ENCODE results near the gene SMYD3. TPM values are rescaled to one million over a fixed set of nuclear protein-coding genes. Genes with fewer than 3 reads are reported as not detected.

SMYD3 gene
- total and polyA plus RNA-seq, 2 donors (not counting 3 experiments of a cell fraction or from before 2014, with no cell fraction given), result 16.0 to 32.1 TPM

DNA sequence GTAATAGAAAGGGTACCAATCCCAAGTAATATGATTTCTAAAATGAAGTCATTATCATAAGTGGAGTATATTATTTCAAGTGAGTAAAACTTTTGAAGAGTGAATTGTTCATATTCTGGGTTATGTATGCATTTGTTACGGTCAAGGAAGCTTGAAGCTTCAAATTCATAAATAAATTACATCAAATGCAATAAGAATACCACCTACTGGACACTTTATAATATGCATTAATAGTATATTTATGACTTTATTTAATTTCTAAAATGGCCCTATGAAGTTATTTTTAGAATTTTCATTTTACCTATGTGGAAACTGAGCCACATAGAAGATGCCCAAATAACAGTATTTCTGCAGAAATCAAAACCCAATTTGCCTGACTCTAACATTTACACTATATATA is 260.6 kb downstream of the SMYD3 start:
- TF ChIP-seq POLR2A (IDR thresholded peaks at IDR 0.05; ENCODE audit: low read depth, low read length) (no peak), POLR2AphosphoS5 (IDR thresholded peaks at IDR 0.05; ENCODE audit: insufficient read depth, low read depth, low read length) (no peak), FOS (IDR thresholded peaks at IDR 0.05; ENCODE audit: borderline replicate concordance, insufficient read depth, low read length) (no peak), GATA2 (IDR thresholded peaks at IDR 0.05; ENCODE audit: insufficient read depth, insufficient read length, low read depth, low read length) (no peak), EZH2 (IDR thresholded peaks at IDR 0.05; ENCODE audit: borderline replicate concordance, low read depth, low read length, severe bottlenecking) (no peak), MYC (IDR thresholded peaks at IDR 0.05; ENCODE audit: low read depth, low read length) (no peak), JUN (IDR thresholded peaks at IDR 0.05; ENCODE audit: borderline replicate concordance, insufficient read depth, insufficient read length, low read depth) (no peak)
- TF ChIP-seq, protein P1, sequence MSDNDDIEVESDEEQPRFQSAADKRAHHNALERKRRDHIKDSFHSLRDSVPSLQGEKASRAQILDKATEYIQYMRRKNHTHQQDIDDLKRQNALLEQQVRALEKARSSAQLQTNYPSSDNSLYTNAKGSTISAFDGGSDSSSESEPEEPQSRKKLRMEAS (IDR thresholded peaks at IDR 0.05; ENCODE audit: insufficient read depth, insufficient read length), result no peak
- H3K4me2 ChIP-seq (ENCODE audit: insufficient read depth, low read length), result no peak overlapping the region
- no peaks in the 10 kb centered on the region for H3K9me1 ChIP-seq (replicated peaks; ENCODE audit: control insufficient read depth, extremely low read depth, insufficient read depth, low read length)
- BruUV-seq (replicated peaks), result no TSS peak
- no peak overlapping the region for H2AFZ ChIP-seq (ENCODE audit: low read depth, low read length)
- H3K79me2 ChIP-seq (ENCODE audit: control insufficient read depth, insufficient read depth, low read length), result no peaks in the 10 kb centered on the region
- H3K9ac ChIP-seq (replicated peaks; ENCODE audit: extremely low read depth, insufficient read depth, low read length), result no peak overlapping the region
- no peak overlapping the region for H3K4me3 ChIP-seq (replicated peaks in 1 of 3; ENCODE audit: insufficient read depth in 1 of 3, low read depth in 1 of 3, low read length in 3 of 3)
- H3K4me1 ChIP-seq (ENCODE audit: control insufficient read depth, extremely low read depth, insufficient read depth, low read length), result peaks cover 5% of the 10 kb centered on the region
- FAIRE-seq (no peak), DNase-seq (ENCODE audit: low read depth, low spot score) (peak; percentile 15)
- dilution Hi-C loops (cut with MboI; ENCODE audit: extremely low pct_ligation_motif_present, low sequenced_read_pairs) (no loop called here), intact Hi-C loops (cut with micrococcal nuclease) (loop anchor here (1.0 kb wide), 1 partner anchor 234 kb away; no protein-coding TSS in a partner anchor)
- POLR2A ChIA-PET, result interaction anchor here (0.6 kb wide), 1 partner anchor 215 kb away, joined by 6 read pairs; no protein-coding TSS in a partner anchor
- H3K27me3 ChIP-seq (ENCODE audit: control insufficient read depth in 2 of 2, insufficient read depth in 2 of 2, low read length in 2 of 2), result no peaks in the 10 kb centered on the region
- no peak overlapping the region for H3K27ac ChIP-seq (ENCODE audit: insufficient read depth, low read depth, low read length)
- CTCF ChIA-PET, result interaction anchor here (0.8 to 1.4 kb wide), 8 partner anchors 17 to 1094 kb away, joined by 3 to 10 read pairs (median 3); no protein-coding TSS in a partner anchor
- no peaks in the 10 kb centered on the region for H3K9me3 ChIP-seq (replicated peaks; ENCODE audit: control insufficient read depth, insufficient read depth, low read length)
- H4K20me1 ChIP-seq (replicated peaks; ENCODE audit: control insufficient read depth, extremely low read depth, insufficient read depth, low read length), result no peaks in the 10 kb centered on the region
- H3K36me3 ChIP-seq (ENCODE audit: control insufficient read depth in 2 of 2, extremely low read depth in 1 of 2, insufficient read depth in 2 of 2, low read length in 2 of 2), result no peaks in the 10 kb centered on the region

DNA sequence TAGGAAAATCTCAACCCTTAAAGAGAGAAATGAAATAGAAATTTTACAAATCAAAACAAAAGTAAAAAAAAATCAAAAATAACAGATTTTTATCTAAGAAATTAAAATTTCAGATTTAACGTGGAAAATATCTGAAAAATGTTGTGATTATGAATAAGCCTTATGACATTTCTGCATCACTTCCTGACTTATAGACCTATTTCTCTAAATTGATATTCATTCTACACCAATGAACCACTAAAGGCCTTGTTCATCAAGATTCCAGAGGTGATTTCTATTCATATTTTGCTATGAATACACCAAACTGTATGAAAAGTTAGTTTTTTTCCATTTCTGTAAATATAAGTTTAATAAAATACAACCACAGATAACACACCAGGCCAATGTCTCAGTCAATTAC is 261.5 kb downstream of the SMYD3 start:
- peak overlapping the region; percentile 23 for H3K27ac ChIP-seq (ENCODE audit: insufficient read depth, low read depth, low read length)
- ChIA-PET POLR2A (no interaction called here), CTCF (interaction anchor here (1.0 to 1.4 kb wide), 4 partner anchors 31 to 1093 kb away, joined by 3 to 10 read pairs (median 8); no protein-coding TSS in a partner anchor)
- dilution Hi-C loops (cut with MboI; ENCODE audit: extremely low pct_ligation_motif_present, low sequenced_read_pairs), result no loop called here
- H3K4me3 ChIP-seq (replicated peaks in 1 of 3; ENCODE audit: insufficient read depth in 1 of 3, low read depth in 1 of 3, low read length in 3 of 3), result no peak overlapping the region
- TF ChIP-seq, protein P2, sequence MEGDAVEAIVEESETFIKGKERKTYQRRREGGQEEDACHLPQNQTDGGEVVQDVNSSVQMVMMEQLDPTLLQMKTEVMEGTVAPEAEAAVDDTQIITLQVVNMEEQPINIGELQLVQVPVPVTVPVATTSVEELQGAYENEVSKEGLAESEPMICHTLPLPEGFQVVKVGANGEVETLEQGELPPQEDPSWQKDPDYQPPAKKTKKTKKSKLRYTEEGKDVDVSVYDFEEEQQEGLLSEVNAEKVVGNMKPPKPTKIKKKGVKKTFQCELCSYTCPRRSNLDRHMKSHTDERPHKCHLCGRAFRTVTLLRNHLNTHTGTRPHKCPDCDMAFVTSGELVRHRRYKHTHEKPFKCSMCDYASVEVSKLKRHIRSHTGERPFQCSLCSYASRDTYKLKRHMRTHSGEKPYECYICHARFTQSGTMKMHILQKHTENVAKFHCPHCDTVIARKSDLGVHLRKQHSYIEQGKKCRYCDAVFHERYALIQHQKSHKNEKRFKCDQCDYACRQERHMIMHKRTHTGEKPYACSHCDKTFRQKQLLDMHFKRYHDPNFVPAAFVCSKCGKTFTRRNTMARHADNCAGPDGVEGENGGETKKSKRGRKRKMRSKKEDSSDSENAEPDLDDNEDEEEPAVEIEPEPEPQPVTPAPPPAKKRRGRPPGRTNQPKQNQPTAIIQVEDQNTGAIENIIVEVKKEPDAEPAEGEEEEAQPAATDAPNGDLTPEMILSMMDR (IDR thresholded peaks at IDR 0.05; ENCODE audit: extremely low read depth in 1 of 2, insufficient read depth in 1 of 2, low read depth in 1 of 2, low read length in 2 of 2), result no peak
- TF ChIP-seq JUN (IDR thresholded peaks at IDR 0.05; ENCODE audit: borderline replicate concordance, insufficient read depth, insufficient read length, low read depth) (no peak), POLR2A (IDR thresholded peaks at IDR 0.05; ENCODE audit: low read depth, low read length) (no peak), FOS (IDR thresholded peaks at IDR 0.05; ENCODE audit: borderline replicate concordance, insufficient read depth, low read length) (no peak), MYC (IDR thresholded peaks at IDR 0.05; ENCODE audit: low read depth, low read length) (no peak), GATA2 (IDR thresholded peaks at IDR 0.05; ENCODE audit: insufficient read depth, insufficient read length, low read depth, low read length) (no peak), POLR2AphosphoS5 (IDR thresholded peaks at IDR 0.05; ENCODE audit: insufficient read depth, low read depth, low read length) (no peak), EZH2 (IDR thresholded peaks at IDR 0.05; ENCODE audit: borderline replicate concordance, low read depth, low read length, severe bottlenecking) (no peak)
- TF ChIP-seq, protein P1 (IDR thresholded peaks at IDR 0.05; ENCODE audit: insufficient read depth, insufficient read length), result no peak
- H3K4me1 ChIP-seq (ENCODE audit: control insufficient read depth, extremely low read depth, insufficient read depth, low read length), result peaks cover 5% of the 10 kb centered on the region
- no TSS peak for BruUV-seq (replicated peaks)
- peak overlapping the region; percentile 6 for H3K4me2 ChIP-seq (ENCODE audit: insufficient read depth, low read length)
- no peaks in the 10 kb centered on the region for H3K9me3 ChIP-seq (replicated peaks; ENCODE audit: control insufficient read depth, insufficient read depth, low read length)
- H3K27me3 ChIP-seq (ENCODE audit: control insufficient read depth in 2 of 2, insufficient read depth in 2 of 2, low read length in 2 of 2), result no peaks in the 10 kb centered on the region
- no peaks in the 10 kb centered on the region for H4K20me1 ChIP-seq (replicated peaks; ENCODE audit: control insufficient read depth, extremely low read depth, insufficient read depth, low read length)
- peak; percentile 13 for DNase-seq (ENCODE audit: low read depth, low spot score)
- H3K9me1 ChIP-seq (replicated peaks; ENCODE audit: control insufficient read depth, extremely low read depth, insufficient read depth, low read length), result no peaks in the 10 kb centered on the region
- no peak overlapping the region for H2AFZ ChIP-seq (ENCODE audit: low read depth, low read length)
- H3K9ac ChIP-seq (replicated peaks; ENCODE audit: extremely low read depth, insufficient read depth, low read length), result no peak overlapping the region
- H3K36me3 ChIP-seq (ENCODE audit: control insufficient read depth in 2 of 2, extremely low read depth in 1 of 2, insufficient read depth in 2 of 2, low read length in 2 of 2), result no peaks in the 10 kb centered on the region
- no peaks in the 10 kb centered on the region for H3K79me2 ChIP-seq (ENCODE audit: control insufficient read depth, insufficient read depth, low read length)
- FAIRE-seq, result no peak
- intact Hi-C loops (cut with micrococcal nuclease), result loop anchor here (2.0 kb wide), 1 partner anchor 59 kb away; no protein-coding TSS in a partner anchor
